K562 (cell line): Measurements from ENCODE around the gene KCNG1. TPM values are rescaled to one million over a fixed set of nuclear protein-coding genes. Genes with fewer than 3 reads are reported as not detected.
A peak's percentile ranks its signal among the peaks of the same experiment; 100 is the strongest.

Experiments used
- FOXJ3 ChIP-seq: sonication (generic); formaldehyde crosslinking; IDR thresholded peaks from 2 replicates; pipeline ENCODE4 v1.4.0; 2020; ENCODE audit warnings: mild to moderate bottlenecking, missing genetic modification reagents
- MYBL2 ChIP-seq, 2 experiments: fragments of 450-650 bp in 1 of 2; sonication (generic) in 1 of 2; formaldehyde crosslinking in 1 of 2; IDR thresholded peaks; 2 replicates each; pipeline versions ENCODE4 v1.6.1 to v1.8.1; 2017 to 2022; ENCODE audit warnings: borderline replicate concordance in 1 of 2, inconsistent platforms in 1 of 2, low read depth in 1 of 2, mild to moderate bottlenecking in 1 of 2, missing genetic modification reagents in 1 of 2, moderate library complexity in 1 of 2
- ZNF707 ChIP-seq: fragments of 250-450 bp; sonication (Bioruptor Pico); conservative IDR thresholded peaks from 2 replicates; pipeline ENCODE4 v1.8.0; 2022; ENCODE audit warnings: inconsistent platforms, mild to moderate bottlenecking, moderate library complexity
- polyA plus RNA-seq, 8 experiments: library from polyadenylated mRNA; depleted of rRNA in 4 of 8; stranded (reverse) in 5 of 8; unstranded in 3 of 8; fragments of >200 nt; fragmentation: Nextera tagmentation in 2 of 8; fragmentation: Illumina TruSeq in 1 of 8; extraction: Ambion mirVana in 2 of 8; extraction: Trizol in 1 of 8; gene quantifications; 2 replicates each; pipeline versions ENCODE4 v1.2.1 to v1.2.3, GENCODE V29; 2011 to 2014; ENCODE audit warnings: inconsistent platforms in 1 of 8, missing spikeins in 1 of 8
- total RNA-seq, 7 experiments: library from RNA; depleted of rRNA in 6 of 7; stranded (reverse); fragments of >200 nt in 6 of 7; fragmentation: Illumina TruSeq in 2 of 7; extraction: Trizol in 2 of 7; gene quantifications; 2 replicates each; pipeline versions ENCODE4 v1.2.1 to v1.2.3, GENCODE V29; 2011 to 2021; ENCODE audit warnings: low replicate concordance in 1 of 7
- TF ChIP-seq, protein P1 (sequence below): sonication (generic); formaldehyde crosslinking; IDR thresholded peaks from 2 replicates; pipeline ENCODE4 v1.8.1; 2023; ENCODE audit warnings: mild to moderate bottlenecking, missing genetic modification reagents
- TF ChIP-seq, protein P2 (sequence below), 2 experiments: fragments of 450-650 bp; IDR thresholded peaks; 2 replicates each; pipeline ENCODE4 v1.6.1; 2016; ENCODE audit warnings: mild to moderate bottlenecking in 2 of 2, borderline replicate concordance in 1 of 2, low read depth in 1 of 2, moderate library complexity in 1 of 2
- TF ChIP-seq, protein P3 (sequence below), 2 experiments: IDR thresholded peaks in 1 of 2; conservative IDR thresholded peaks in 1 of 2; 2 replicates each; pipeline ENCODE4 v1.6.1; 2016; ENCODE audit warnings: low read depth in 2 of 2, mild to moderate bottlenecking in 1 of 2, missing compliant biosample characterization in 1 of 2, missing genetic modification characterization in 1 of 2, moderate library complexity in 1 of 2

Gene KCNG1
- total and polyA plus RNA-seq, 9 of the 15 experiments (the other 6 are each of a cell fraction or from before 2014, with no cell fraction given), result 0.06 to 1.5 (median 0.22) TPM; not detected in 2

DNA sequence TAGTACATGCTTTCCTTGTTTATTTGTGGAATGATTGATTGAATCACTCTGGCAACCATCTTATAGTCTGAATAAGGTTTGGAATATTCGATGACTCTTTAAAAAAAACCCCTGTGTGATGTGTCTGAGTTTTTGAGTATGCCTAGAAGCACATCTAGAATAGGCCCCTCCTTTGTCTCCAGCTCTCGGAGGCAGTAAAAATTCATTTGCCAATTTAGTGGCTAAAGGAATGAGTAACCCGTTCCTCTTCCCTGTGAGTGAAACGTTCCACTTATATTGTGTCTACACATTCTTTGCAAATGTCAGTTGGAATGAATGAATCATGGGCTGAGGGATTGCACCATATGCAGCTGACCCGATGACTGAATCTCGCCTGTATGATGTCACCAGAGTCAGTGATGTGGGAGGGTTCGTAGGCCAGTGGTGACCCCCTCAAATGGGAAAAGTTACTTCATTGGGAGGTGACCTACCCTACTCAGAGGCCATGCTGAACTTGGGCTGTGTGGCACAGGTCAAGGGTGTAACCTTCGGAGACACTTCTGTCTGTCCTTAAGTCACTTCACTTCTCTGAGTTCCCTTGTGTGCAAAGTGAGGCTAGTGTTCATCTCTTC lies 42.7 kb downstream of the KCNG1 start (continued):
- TF ChIP-seq FOXJ3 (no peak), MYBL2 (IDR thresholded peaks at IDR 0.05; ENCODE audit: low read depth) (no peak), MYBL2 (CRISPR knock-in tag; IDR thresholded peaks at IDR 0.05; ENCODE audit: borderline replicate concordance) (no peak), ZNF707 (CRISPR knock-in tag) (no peak)
- TF ChIP-seq, protein P1, sequence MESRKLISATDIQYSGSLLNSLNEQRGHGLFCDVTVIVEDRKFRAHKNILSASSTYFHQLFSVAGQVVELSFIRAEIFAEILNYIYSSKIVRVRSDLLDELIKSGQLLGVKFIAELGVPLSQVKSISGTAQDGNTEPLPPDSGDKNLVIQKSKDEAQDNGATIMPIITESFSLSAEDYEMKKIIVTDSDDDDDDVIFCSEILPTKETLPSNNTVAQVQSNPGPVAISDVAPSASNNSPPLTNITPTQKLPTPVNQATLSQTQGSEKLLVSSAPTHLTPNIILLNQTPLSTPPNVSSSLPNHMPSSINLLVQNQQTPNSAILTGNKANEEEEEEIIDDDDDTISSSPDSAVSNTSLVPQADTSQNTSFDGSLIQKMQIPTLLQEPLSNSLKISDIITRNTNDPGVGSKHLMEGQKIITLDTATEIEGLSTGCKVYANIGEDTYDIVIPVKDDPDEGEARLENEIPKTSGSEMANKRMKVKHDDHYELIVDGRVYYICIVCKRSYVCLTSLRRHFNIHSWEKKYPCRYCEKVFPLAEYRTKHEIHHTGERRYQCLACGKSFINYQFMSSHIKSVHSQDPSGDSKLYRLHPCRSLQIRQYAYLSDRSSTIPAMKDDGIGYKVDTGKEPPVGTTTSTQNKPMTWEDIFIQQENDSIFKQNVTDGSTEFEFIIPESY, result no peak
- TF ChIP-seq, protein P2, sequence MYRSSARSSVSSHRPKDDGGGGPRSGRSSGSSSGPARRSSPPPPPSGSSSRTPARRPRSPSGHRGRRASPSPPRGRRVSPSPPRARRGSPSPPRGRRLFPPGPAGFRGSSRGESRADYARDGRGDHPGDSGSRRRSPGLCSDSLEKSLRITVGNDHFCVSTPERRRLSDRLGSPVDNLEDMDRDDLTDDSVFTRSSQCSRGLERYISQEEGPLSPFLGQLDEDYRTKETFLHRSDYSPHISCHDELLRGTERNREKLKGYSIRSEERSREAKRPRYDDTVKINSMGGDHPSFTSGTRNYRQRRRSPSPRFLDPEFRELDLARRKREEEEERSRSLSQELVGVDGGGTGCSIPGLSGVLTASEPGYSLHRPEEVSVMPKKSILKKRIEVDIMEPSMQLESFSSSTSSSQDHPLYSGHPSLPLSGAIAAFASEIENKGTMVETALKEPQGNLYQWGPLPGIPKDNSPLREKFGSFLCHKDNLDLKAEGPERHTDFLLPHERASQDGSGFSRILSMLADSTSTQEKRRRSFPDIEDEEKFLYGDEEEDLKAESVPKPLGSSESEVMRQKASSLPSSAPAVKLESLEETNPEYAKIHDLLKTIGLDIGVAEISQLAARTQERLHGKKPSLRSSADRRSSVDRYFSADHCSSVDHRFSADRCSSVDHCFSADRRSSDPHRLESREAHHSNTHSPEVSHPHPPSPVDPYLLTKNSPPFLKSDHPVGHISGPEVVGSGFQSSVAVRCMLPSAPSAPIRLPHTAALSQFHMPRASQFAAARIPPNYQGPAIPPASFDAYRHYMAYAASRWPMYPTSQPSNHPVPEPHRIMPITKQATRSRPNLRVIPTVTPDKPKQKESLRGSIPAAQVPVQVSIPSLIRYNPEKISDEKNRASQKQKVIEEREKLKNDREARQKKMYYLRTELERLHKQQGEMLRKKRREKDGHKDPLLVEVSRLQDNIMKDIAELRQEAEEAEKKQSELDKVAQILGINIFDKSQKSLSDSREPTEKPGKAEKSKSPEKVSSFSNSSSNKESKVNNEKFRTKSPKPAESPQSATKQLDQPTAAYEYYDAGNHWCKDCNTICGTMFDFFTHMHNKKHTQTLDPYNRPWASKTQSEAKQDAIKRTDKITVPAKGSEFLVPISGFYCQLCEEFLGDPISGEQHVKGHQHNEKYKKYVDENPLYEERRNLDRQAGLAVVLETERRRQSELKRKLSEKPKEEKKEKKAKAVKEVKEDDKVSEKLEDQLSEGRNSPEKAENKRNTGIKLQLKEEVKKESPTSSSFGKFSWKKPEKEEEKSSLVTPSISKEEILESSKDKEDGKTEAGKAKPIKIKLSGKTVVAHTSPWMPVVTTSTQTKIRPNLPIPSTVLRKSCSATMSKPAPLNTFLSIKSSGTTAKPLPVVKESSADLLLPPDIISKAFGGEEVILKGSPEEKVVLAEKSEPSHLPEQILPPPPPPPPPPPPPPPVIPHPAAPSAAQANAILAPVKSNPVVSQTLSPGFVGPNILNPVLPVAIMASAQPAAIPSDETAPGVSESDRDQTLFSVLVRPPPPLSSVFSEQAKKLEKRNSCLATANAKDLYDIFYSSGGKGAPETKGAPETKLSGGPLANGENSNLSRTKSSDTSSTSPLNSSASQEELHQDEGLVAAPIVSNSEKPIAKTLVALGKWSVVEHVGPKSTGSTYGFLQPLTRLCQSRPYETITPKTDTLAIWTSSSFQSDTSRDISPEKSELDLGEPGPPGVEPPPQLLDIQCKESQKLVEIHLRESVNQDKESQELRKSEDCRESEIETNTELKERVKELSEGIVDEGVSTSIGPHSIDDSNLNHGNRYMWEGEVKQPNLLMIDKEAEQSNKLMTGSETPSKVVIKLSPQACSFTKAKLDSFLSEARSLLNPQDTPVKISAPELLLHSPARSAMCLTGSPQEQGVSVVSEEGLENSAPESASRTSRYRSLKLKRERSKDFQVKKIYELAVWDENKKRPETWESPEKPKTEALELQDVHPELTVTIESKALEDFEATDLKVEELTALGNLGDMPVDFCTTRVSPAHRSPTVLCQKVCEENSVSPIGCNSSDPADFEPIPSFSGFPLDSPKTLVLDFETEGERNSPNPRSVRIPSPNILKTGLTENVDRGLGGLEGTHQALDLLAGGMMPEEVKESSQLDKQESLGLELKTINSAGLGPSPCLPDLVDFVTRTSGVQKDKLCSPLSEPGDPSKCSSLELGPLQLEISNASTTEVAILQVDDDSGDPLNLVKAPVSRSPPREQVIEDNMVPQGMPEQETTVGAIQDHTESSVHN (IDR thresholded peaks at IDR 0.05; ENCODE audit: borderline replicate concordance in 1 of 2, low read depth in 1 of 2), result peak in 1 of 2 experiments; percentile 91; a peak in 2 of 4 replicates
- TF ChIP-seq, protein P3, sequence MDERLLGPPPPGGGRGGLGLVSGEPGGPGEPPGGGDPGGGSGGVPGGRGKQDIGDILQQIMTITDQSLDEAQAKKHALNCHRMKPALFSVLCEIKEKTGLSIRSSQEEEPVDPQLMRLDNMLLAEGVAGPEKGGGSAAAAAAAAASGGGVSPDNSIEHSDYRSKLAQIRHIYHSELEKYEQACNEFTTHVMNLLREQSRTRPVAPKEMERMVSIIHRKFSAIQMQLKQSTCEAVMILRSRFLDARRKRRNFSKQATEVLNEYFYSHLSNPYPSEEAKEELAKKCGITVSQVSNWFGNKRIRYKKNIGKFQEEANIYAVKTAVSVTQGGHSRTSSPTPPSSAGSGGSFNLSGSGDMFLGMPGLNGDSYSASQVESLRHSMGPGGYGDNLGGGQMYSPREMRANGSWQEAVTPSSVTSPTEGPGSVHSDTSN (CRISPR knock-in tag; IDR thresholded peaks at IDR 0.05; ENCODE audit: low read depth), result no peak
- TF ChIP-seq, protein P3 (tag; conservative IDR thresholded peaks at IDR 0.05; ENCODE audit: low read depth), result peak; percentile 31; the same call in 1 of the 2 replicates
